CD14-positive monocyte (primary cell): ENCODE measurements around the gene ZNF525. TPM values are rescaled to one million over a fixed set of nuclear protein-coding genes. Genes with fewer than 3 reads are reported as not detected.
"Not testable (repeated sequence)": the region's sequence is repeated elsewhere in the genome, so short reads cannot be mapped to it uniquely, and the experiment has no call there.

Experiments
- DNase-seq, 3 donors: peaks; one replicate each; pipeline ENCODE4 v3.0.0-alpha.2; 2011 to 2022
- H2AFZ ChIP-seq: 2 replicates; pipeline ENCODE4 v1.6.0; 2012; ENCODE audit warnings: mild to moderate bottlenecking, low read depth, low read length, inconsistent platforms; ENCODE audit not compliant: insufficient read depth, poor library complexity, severe bottlenecking
- H3K27ac ChIP-seq, 2 donors: 1 replicate in 1 of 2; 2 replicates in 1 of 2; pipeline ENCODE4 v1.5.1; 2012 to 2013; ENCODE audit warnings: low read length in 2 of 2, control low read depth in 1 of 2, inconsistent platforms in 1 of 2, low read depth in 1 of 2, mild to moderate bottlenecking in 1 of 2
- H3K27me3 ChIP-seq, 2 donors: one replicate each; pipeline versions ENCODE4 v1.6.0 to v1.6.1; 2011 to 2013; ENCODE audit warnings: low read length in 2 of 2; ENCODE audit not compliant: control insufficient read depth in 2 of 2, insufficient read depth in 2 of 2
- H3K36me3 ChIP-seq, 2 donors: replicated peaks in 1 of 2; 1 replicate in 1 of 2; 2 replicates in 1 of 2; pipeline versions ENCODE4 v1.5.1 to v1.6.1; 2012 to 2013; ENCODE audit warnings: low read length in 2 of 2, control low read depth in 1 of 2, inconsistent platforms in 1 of 2, mild to moderate bottlenecking in 1 of 2; ENCODE audit not compliant: insufficient read depth in 2 of 2, control insufficient read depth in 1 of 2
- H3K4me1 ChIP-seq, 2 donors: 1 replicate in 1 of 2; 2 replicates in 1 of 2; pipeline versions ENCODE4 v1.5.1 to v1.6.1; 2012 to 2013; ENCODE audit warnings: low read length in 2 of 2, control low read depth in 1 of 2, inconsistent platforms in 1 of 2, mild to moderate bottlenecking in 1 of 2, moderate library complexity in 1 of 2; ENCODE audit not compliant: insufficient read depth in 2 of 2, control insufficient read depth in 1 of 2
- H3K4me2 ChIP-seq: replicated peaks from 2 replicates; pipeline ENCODE3; 2012; ENCODE audit warnings: low read length, moderate library complexity, mild to moderate bottlenecking; ENCODE audit not compliant: poor library complexity, severe bottlenecking; ENCODE audit errors: extremely low read depth
- H3K4me3 ChIP-seq, 3 experiments: fragments of 200-600 bp in 1 of 3; sonication (generic) in 1 of 3; replicated peaks in 1 of 3; 1 replicate in 2 of 3; 2 replicates in 1 of 3; pipeline ENCODE4 v1.5.1; 2011 to 2013; ENCODE audit warnings: low read length in 3 of 3, mild to moderate bottlenecking in 3 of 3, control low read depth in 2 of 3, low read depth in 2 of 3, inconsistent platforms in 1 of 3, moderate library complexity in 1 of 3
- H3K79me2 ChIP-seq: 2 replicates; pipeline ENCODE4 v1.6.0; 2012; ENCODE audit warnings: mild to moderate bottlenecking, control low read depth, inconsistent platforms, low read length, moderate library complexity; ENCODE audit not compliant: insufficient read depth
- H3K9ac ChIP-seq: 2 replicates; pipeline ENCODE4 v1.6.0; 2017; ENCODE audit warnings: low read length, mild to moderate bottlenecking; ENCODE audit not compliant: insufficient read depth, poor library complexity, severe bottlenecking
- H3K9me3 ChIP-seq, 2 donors: replicated peaks in 1 of 2; 1 replicate in 1 of 2; 2 replicates in 1 of 2; pipeline versions ENCODE4 v1.5.1 to v1.6.1; 2012 to 2013; ENCODE audit warnings: low read length in 2 of 2, control low read depth in 1 of 2; ENCODE audit not compliant: control insufficient read depth in 1 of 2, insufficient read depth in 1 of 2
- H4K20me1 ChIP-seq: 2 replicates; pipeline ENCODE4 v1.6.0; 2012; ENCODE audit warnings: mild to moderate bottlenecking, low read length, control low read depth, moderate library complexity; ENCODE audit not compliant: insufficient read depth
- H3K27ac Mint-ChIP-seq, 7 donors: one replicate each; pipeline ENCODE4 v1.8.0; 2020; ENCODE audit warnings: mild to moderate bottlenecking in 7 of 7, mixed read lengths in 7 of 7, moderate library complexity in 6 of 7, inconsistent platforms in 2 of 7
- H3K27me3 Mint-ChIP-seq, 3 donors: one replicate each; pipeline ENCODE4 v1.8.0; 2021 to 2022; ENCODE audit warnings: low read depth in 3 of 3, mild to moderate bottlenecking in 3 of 3, mixed read lengths in 3 of 3, moderate library complexity in 3 of 3, inconsistent platforms in 1 of 3
- H3K36me3 Mint-ChIP-seq, 2 donors: one replicate each; pipeline ENCODE4 v1.8.0; 2020; ENCODE audit warnings: mixed read lengths in 2 of 2, inconsistent platforms in 1 of 2, mild to moderate bottlenecking in 1 of 2
- H3K4me1 Mint-ChIP-seq: one replicate; pipeline ENCODE4 v1.8.0; 2020; ENCODE audit warnings: mild to moderate bottlenecking, mixed read lengths
- H3K4me3 Mint-ChIP-seq, 2 donors: one replicate each; pipeline ENCODE4 v1.8.0; 2020; ENCODE audit warnings: mild to moderate bottlenecking in 2 of 2, mixed read lengths in 2 of 2, moderate library complexity in 1 of 2
- H3K9me3 Mint-ChIP-seq, 7 donors: one replicate each; pipeline ENCODE4 v1.8.0; 2020 to 2022; ENCODE audit warnings: mixed read lengths in 7 of 7, mild to moderate bottlenecking in 6 of 7, moderate library complexity in 6 of 7, inconsistent platforms in 2 of 7
- WGBS: methylation state at CpG from one replicate; pipeline ENCODE4 v1.1.5; 2013; ENCODE audit warnings: missing lambda C conversion rate; ENCODE audit not compliant: insufficient coverage; 5-methylcytosine and 5-hydroxymethylcytosine counted together
- intact Hi-C, 2 donors: fragments of 100-400 bp; cut with micrococcal nuclease; formaldehyde crosslinking; loops; one replicate each; pipeline versions ENCODE4 v1.15.0 to v1.15.1; 2023
- polyA plus RNA-seq, 3 donors: library from polyadenylated mRNA; depleted of rRNA in 1 of 3; unstranded in 2 of 3; stranded (reverse) in 1 of 3; fragments of 300-500 nt in 2 of 3; fragments of >200 nt in 1 of 3; fragmentation: Illumina TruSeq in 2 of 3; gene quantifications; 1 replicate in 2 of 3; 2 replicates in 1 of 3; pipeline ENCODE4 v1.2.3, GENCODE V29; 2012 to 2021
- TF ChIP-seq, protein P1 (sequence below): fragments of 200-600 bp; IDR thresholded peaks from one replicate; pipeline ENCODE4 v1.8.0; 2022; ENCODE audit warnings: antibody characterized with exemption, mild to moderate bottlenecking

The ZNF525 gene
- polyA plus RNA-seq, 3 donors, result 0.29 to 2.0 (median 0.64) TPM

DNA sequence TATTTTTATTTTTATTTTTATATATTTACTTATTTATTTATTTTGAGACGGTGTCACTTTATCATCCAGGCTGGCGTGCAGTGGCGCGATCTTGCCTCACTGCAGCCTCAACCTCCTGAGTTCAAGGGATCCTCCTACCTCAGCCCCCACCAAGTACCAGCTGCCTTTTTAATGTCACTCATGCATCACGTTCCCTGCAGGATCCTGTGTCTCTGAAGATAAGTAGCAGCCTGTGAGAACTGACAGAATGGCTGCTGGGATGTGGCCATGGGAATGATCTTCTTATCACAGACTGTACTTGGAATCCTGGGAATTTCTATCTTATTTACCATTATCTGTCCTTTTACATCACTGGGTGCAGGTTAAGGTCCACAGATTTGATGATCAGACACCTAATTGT lies 57.0 kb downstream of the ZNF525 start:
- Histone ChIP-seq H3K9ac (no peak overlapping the region), H3K27ac (no peak overlapping the region), H3K79me2 (no peaks in the 10 kb centered on the region), H3K4me2 (no peak overlapping the region), H3K4me3 (no peak overlapping the region), H3K9me3 (peaks cover 21 to 23% of the 10 kb centered on the region in 2 donors), H2AFZ (no peak overlapping the region), H3K36me3 (no peaks in the 10 kb centered on the region), H3K4me1 (no peaks in the 10 kb centered on the region), H4K20me1 (no peaks in the 10 kb centered on the region), H3K27me3 (no peaks in the 10 kb centered on the region)
- WGBS, result no CpG with 5 or more reads among the region's 5 CpGs
- Mint-ChIP-seq H3K27me3 (peaks cover 0 to 4% (median 0%) of the 10 kb centered on the region in 3 donors), H3K4me1 (peaks cover 2% of the 10 kb centered on the region), H3K36me3 (no peaks in the 10 kb centered on the region), H3K9me3 (peaks cover 7 to 34% (median 22%) of the 10 kb centered on the region in 7 donors), H3K4me3 (no peak overlapping the region), H3K27ac (no peak overlapping the region)
- DNase-seq, result no peak
- TF ChIP-seq, protein P1, sequence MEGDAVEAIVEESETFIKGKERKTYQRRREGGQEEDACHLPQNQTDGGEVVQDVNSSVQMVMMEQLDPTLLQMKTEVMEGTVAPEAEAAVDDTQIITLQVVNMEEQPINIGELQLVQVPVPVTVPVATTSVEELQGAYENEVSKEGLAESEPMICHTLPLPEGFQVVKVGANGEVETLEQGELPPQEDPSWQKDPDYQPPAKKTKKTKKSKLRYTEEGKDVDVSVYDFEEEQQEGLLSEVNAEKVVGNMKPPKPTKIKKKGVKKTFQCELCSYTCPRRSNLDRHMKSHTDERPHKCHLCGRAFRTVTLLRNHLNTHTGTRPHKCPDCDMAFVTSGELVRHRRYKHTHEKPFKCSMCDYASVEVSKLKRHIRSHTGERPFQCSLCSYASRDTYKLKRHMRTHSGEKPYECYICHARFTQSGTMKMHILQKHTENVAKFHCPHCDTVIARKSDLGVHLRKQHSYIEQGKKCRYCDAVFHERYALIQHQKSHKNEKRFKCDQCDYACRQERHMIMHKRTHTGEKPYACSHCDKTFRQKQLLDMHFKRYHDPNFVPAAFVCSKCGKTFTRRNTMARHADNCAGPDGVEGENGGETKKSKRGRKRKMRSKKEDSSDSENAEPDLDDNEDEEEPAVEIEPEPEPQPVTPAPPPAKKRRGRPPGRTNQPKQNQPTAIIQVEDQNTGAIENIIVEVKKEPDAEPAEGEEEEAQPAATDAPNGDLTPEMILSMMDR, result no peak
- intact Hi-C loops, result no loop called here

DNA sequence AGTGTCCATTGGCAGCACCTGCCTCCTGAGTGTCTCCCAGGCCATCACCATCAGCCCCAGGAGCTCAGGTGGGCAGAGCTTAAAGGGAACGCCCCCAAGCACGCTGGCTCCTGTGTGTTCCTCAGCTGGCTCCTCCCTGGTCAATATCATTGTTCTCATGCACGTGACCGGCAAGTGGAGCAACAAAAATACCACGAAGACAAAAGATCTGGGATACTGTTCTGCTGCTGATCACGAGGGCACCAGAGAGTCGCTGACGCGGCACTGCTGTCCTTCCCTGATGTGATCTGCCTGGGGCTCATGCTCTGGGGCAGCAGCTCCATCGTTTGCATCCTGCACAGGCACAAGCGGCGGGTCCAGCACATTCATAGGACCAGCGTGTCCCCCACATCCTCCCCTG lies 57.6 kb downstream of the ZNF525 start:
- peaks cover 6 to 29% (median 17%) of the 10 kb centered on the region in 7 donors for H3K9me3 Mint-ChIP-seq
- H3K27ac Mint-ChIP-seq, result not testable (repeated sequence)

DNA sequence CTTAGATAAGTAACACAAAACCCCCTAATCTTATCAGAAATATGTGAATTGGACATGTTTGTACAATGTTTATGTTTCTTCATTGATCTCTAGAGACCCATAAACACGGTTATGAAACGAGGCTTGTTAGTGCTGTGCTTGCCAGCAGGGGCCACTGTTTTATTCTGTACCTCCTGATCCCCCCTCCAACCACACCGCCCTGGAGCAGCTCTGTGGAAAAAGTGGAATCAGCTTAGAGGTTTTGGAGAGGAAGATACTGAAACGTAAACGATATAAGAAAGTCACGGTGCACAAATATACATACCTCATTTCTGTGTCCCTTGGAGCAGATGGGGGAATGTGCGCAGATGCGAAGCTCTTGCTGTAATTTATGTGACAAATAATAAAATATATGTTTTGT lies 58.2 kb downstream of the ZNF525 start:
- not testable (repeated sequence) for H4K20me1 ChIP-seq, H3K79me2 ChIP-seq, H2AFZ ChIP-seq, H3K4me1 Mint-ChIP-seq, H3K27ac Mint-ChIP-seq, H3K27me3 ChIP-seq, H3K4me1 ChIP-seq, H3K9ac ChIP-seq, H3K27me3 Mint-ChIP-seq, H3K4me3 Mint-ChIP-seq, DNase-seq, H3K27ac ChIP-seq, H3K36me3 Mint-ChIP-seq, H3K36me3 ChIP-seq, H3K4me2 ChIP-seq, H3K4me3 ChIP-seq
- WGBS, result no CpG with 5 or more reads among the region's 8 CpGs
- intact Hi-C loops, result loop anchor here (2.0 kb wide), 1 partner anchor 323 kb away; no protein-coding TSS in a partner anchor
- H3K9me3 Mint-ChIP-seq, result peaks cover 2 to 23% (median 11%) of the 10 kb centered on the region in 7 donors
- peaks cover 10 to 11% of the 10 kb centered on the region in 2 donors for H3K9me3 ChIP-seq

More for the DNA sequence above, 57.6 kb downstream of the ZNF525 start:
- H3K4me1 Mint-ChIP-seq, H3K4me3 Mint-ChIP-seq, H3K36me3 Mint-ChIP-seq, H4K20me1 ChIP-seq, H3K79me2 ChIP-seq, H3K4me1 ChIP-seq, H3K9ac ChIP-seq, H3K36me3 ChIP-seq, H3K27me3 ChIP-seq, DNase-seq, H3K27ac ChIP-seq, H3K4me2 ChIP-seq, H3K27me3 Mint-ChIP-seq, H3K4me3 ChIP-seq, intact Hi-C loops, H2AFZ ChIP-seq: not testable (repeated sequence)
- 77% methylated on average over 4 of the region's 13 CpGs for WGBS
- H3K9me3 ChIP-seq, result peaks cover 16 to 18% of the 10 kb centered on the region in 2 donors
